CD4-positive, alpha-beta T cell treated with Interferon alpha-2 for 1 hour (primary cell): ENCODE data around the gene LCLAT1.

ENCODE experiments used
- DNase-seq, 2 donors: peaks; one replicate each; pipeline ENCODE4 v3.0.0-alpha.2; 2020 to 2022

The LCLAT1 gene

GRCh38 chr2:30447149-30448045 is at the start of gene LCLAT1:
TSS of gene LCLAT1 (plus strand) at chr2:30447246. CDS start at chr2:30525591, 78,345 bp downstream.
- peak; percentile 85 to 89 for DNase-seq

- DNase-seq = no peak
These were observed 48.8 kb upstream of the LCLAT1 start for GRCh38 chr2:30398084-30398873.

GRCh38 chr2:30400151-30400954 is 46.7 kb upstream of the LCLAT1 start:
- DNase-seq = no peak

GRCh38 chr2:30402441-30403182 is 44.4 kb upstream of the LCLAT1 start:
- DNase-seq = no peak

GRCh38 chr2:30403592-30404312 is 43.3 kb upstream of the LCLAT1 start:
- DNase-seq = no peak

GRCh38 chr2:30404319-30405259 is 42.5 kb upstream of the LCLAT1 start:
- DNase-seq = no peak

GRCh38 chr2:30405260-30405605 is 41.8 kb upstream of the LCLAT1 start:
- no peak for DNase-seq

- no peak for DNase-seq
These were observed 40.2 kb upstream of the LCLAT1 start for GRCh38 chr2:30406853-30407252.

- no peak for DNase-seq
These were observed 38.1 kb upstream of the LCLAT1 start for GRCh38 chr2:30408961-30409387.

- no peak for DNase-seq
These were observed 36.8 kb upstream of the LCLAT1 start for GRCh38 chr2:30410217-30410616.

GRCh38 chr2:30412047-30412683 is 34.9 kb upstream of the LCLAT1 start:
- DNase-seq = no peak

- DNase-seq = no peak
These were observed 34.1 kb upstream of the LCLAT1 start for GRCh38 chr2:30412684-30413570.

- no peak for DNase-seq
These were observed 32.1 kb upstream of the LCLAT1 start for GRCh38 chr2:30414961-30415360.

- no peak for DNase-seq
These were observed 29.8 kb upstream of the LCLAT1 start for GRCh38 chr2:30417253-30417652.

GRCh38 chr2:30421026-30421603 is 25.9 kb upstream of the LCLAT1 start:
- peak in 1 of 2 donors; percentile 28 for DNase-seq

GRCh38 chr2:30421604-30422443 is 25.2 kb upstream of the LCLAT1 start:
- no peak for DNase-seq

- DNase-seq = peak; percentile 79 to 82
These were observed 24.5 kb upstream of the LCLAT1 start for GRCh38 chr2:30422444-30423040.
